Smooth muscle cell (in vitro differentiated cells): ENCODE data around the gene CDC20. TPM values are rescaled to one million over a fixed set of nuclear protein-coding genes. Genes with fewer than 3 reads are reported as not detected.

Source experiments
- microRNA-seq: library from miRNA; unstranded; fragments of <30 nt; microRNA quantifications from one replicate; pipeline ENCODE4, GENCODE V29; 2016; ENCODE audit warnings: borderline number of aligned reads
- polyA plus RNA-seq: library from polyadenylated mRNA; unstranded; fragments of >200 nt; fragmentation: Nextera tagmentation; extraction: Ambion mirVana; gene quantifications from 2 replicates; pipeline ENCODE4 v1.2.1, GENCODE V29; 2016
- total RNA-seq: library from RNA; depleted of rRNA; stranded (reverse); fragments of >200 nt; gene quantifications from 2 replicates; pipeline ENCODE4 v1.2.3, GENCODE V29; 2014

CDC20 gene
- total and polyA plus RNA-seq, 2 experiments from 2014 or later: 17.4 to 18.7 TPM

Small RNA genes lying within 50 kb of the gene (microRNA-seq; reads per million reads assigned to microRNA genes)
- 5.8 reads per million, percentile 2 among the genes with 10 or more reads in this experiment for gene MIR6734

Other genes with a start within 250 kb of the CDC20 start
- 51.8 and 52.0 TPM in 2 replicates for gene EBNA1BP2, start 186.7 kb upstream of the CDC20 start, total RNA-seq
- 85.9 and 102 TPM in 2 replicates for gene EBNA1BP2, start 186.7 kb upstream of the CDC20 start, polyA plus RNA-seq
- gene CFAP57, start 186.7 kb upstream of the CDC20 start, total RNA-seq: 0.13 TPM in 1 of 2 replicates, not detected in the other
- 0.22 and 0.79 TPM in 2 replicates for gene CFAP57, start 186.7 kb upstream of the CDC20 start, polyA plus RNA-seq
- gene TMEM125, start 89.0 kb upstream of the CDC20 start, total RNA-seq: 2.8 and 4.2 TPM in 2 replicates
- 1.4 and 3.3 TPM in 2 replicates for gene TMEM125, start 89.0 kb upstream of the CDC20 start, polyA plus RNA-seq
- 0.81 and 1.2 TPM in 2 replicates for gene C1orf210, start 73.4 kb upstream of the CDC20 start, total RNA-seq
- gene C1orf210, start 73.4 kb upstream of the CDC20 start, polyA plus RNA-seq: 0.72 and 4.1 TPM in 2 replicates
- 0.18 and 1.1 TPM in 2 replicates for gene TIE1, start 58.0 kb upstream of the CDC20 start, total RNA-seq
- gene TIE1, start 58.0 kb upstream of the CDC20 start, polyA plus RNA-seq: 0.73 and 0.91 TPM in 2 replicates
- gene MPL, start 21.2 kb upstream of the CDC20 start, total RNA-seq: not detected in 2 replicates
- not detected in 2 replicates for gene MPL, start 21.2 kb upstream of the CDC20 start, polyA plus RNA-seq
- 57.0 and 109 TPM in 2 replicates for gene ELOVL1, start 9.0 kb downstream of the CDC20 start, total RNA-seq
- gene ELOVL1, start 9.0 kb downstream of the CDC20 start, polyA plus RNA-seq: 101 and 104 TPM in 2 replicates
- 61.4 and 75.2 TPM in 2 replicates for gene MED8, start 30.8 kb downstream of the CDC20 start, total RNA-seq
- 76.3 and 77.4 TPM in 2 replicates for gene MED8, start 30.8 kb downstream of the CDC20 start, polyA plus RNA-seq
- 12.3 and 20.8 TPM in 2 replicates for gene SZT2, start 30.9 kb downstream of the CDC20 start, total RNA-seq
- gene SZT2, start 30.9 kb downstream of the CDC20 start, polyA plus RNA-seq: 9.0 and 13.6 TPM in 2 replicates
- 13.8 and 19.8 TPM in 2 replicates for gene HYI, start 95.0 kb downstream of the CDC20 start, total RNA-seq
- 15.4 and 19.5 TPM in 2 replicates for gene HYI, start 95.0 kb downstream of the CDC20 start, polyA plus RNA-seq
- gene PTPRF, start 171.9 kb downstream of the CDC20 start, total RNA-seq: 51.5 and 71.0 TPM in 2 replicates
- gene PTPRF, start 171.9 kb downstream of the CDC20 start, polyA plus RNA-seq: 39.9 and 69.9 TPM in 2 replicates